A549 (cell line): ENCODE results near the gene ZFP92.

Source experiments
- CBX2 ChIP-seq: fragments of 200-600 bp; sonication (generic); IDR thresholded peaks from 2 replicates; pipeline ENCODE4 v1.6.1; 2016; ENCODE audit warnings: low read depth, mild to moderate bottlenecking, borderline replicate concordance
- POLR2A ChIP-seq: IDR thresholded peaks from 2 replicates; pipeline ENCODE4 v1.6.1; 2012; ENCODE audit warnings: mild to moderate bottlenecking, low read length
- TF ChIP-seq, protein P1 (sequence below): fragments of >200 bp; sonication (Bioruptor Twin); formaldehyde crosslinking; IDR thresholded peaks from 3 replicates; pipeline ENCODE4 v1.5.1; 2016
- TF ChIP-seq, protein P2 (sequence below): fragments of 200-600 bp; sonication (generic); IDR thresholded peaks from 2 replicates; pipeline ENCODE4 v1.6.1; 2016; ENCODE audit warnings: antibody characterized with exemption, mild to moderate bottlenecking, moderate library complexity

DNA sequence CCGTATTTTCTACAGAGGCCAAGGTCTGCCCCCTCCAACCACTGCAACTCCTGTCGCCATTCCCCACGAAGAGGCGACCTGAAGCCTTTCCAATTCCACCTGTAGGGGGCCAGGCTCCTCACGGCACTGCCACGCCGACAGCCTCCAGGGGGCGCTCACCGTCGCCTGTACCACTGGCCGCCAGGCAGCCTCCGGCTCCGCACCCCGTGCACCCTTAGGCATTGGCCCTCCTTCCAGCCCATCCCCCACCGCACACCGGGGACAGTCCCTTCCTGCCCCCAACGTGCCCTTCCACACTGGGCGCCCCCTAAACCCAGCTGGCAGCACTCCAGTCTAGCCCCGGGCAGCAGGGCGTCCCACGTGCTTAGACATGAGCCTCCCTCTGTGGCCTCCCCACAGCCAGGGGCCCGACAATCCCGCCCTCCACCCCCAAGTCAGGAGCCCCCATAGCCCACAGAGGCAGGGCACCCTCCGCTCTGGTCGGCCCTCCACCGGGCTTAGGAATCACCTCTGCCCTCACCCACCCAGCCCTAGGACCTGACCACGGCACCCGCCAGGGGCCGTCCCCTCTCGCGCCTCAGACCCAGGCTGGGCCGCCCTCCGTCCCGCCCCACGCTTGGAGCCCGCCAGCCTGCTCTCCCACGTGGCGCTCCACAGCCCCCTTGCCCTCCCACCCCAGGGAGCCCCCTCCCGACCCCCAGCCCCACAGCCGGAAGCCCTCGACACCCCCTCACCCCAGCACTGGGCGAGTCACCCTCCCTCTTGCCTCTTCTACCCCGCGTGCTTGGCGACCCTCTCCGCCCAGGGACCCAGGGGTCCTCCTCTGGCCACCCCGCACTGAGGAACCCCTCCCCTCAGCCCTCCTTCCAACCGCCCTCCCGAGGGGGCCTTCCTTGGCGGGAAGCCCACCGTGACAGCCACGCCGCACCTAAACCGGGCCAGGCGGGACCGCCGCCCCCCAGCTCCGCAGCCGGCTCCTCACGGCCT lies 10.8 kb upstream of the ZFP92 start:
- TF ChIP-seq CBX2 (no peak), POLR2A (no peak)
- TF ChIP-seq, protein P1, sequence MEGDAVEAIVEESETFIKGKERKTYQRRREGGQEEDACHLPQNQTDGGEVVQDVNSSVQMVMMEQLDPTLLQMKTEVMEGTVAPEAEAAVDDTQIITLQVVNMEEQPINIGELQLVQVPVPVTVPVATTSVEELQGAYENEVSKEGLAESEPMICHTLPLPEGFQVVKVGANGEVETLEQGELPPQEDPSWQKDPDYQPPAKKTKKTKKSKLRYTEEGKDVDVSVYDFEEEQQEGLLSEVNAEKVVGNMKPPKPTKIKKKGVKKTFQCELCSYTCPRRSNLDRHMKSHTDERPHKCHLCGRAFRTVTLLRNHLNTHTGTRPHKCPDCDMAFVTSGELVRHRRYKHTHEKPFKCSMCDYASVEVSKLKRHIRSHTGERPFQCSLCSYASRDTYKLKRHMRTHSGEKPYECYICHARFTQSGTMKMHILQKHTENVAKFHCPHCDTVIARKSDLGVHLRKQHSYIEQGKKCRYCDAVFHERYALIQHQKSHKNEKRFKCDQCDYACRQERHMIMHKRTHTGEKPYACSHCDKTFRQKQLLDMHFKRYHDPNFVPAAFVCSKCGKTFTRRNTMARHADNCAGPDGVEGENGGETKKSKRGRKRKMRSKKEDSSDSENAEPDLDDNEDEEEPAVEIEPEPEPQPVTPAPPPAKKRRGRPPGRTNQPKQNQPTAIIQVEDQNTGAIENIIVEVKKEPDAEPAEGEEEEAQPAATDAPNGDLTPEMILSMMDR: peak; percentile 74
- TF ChIP-seq, protein P2, sequence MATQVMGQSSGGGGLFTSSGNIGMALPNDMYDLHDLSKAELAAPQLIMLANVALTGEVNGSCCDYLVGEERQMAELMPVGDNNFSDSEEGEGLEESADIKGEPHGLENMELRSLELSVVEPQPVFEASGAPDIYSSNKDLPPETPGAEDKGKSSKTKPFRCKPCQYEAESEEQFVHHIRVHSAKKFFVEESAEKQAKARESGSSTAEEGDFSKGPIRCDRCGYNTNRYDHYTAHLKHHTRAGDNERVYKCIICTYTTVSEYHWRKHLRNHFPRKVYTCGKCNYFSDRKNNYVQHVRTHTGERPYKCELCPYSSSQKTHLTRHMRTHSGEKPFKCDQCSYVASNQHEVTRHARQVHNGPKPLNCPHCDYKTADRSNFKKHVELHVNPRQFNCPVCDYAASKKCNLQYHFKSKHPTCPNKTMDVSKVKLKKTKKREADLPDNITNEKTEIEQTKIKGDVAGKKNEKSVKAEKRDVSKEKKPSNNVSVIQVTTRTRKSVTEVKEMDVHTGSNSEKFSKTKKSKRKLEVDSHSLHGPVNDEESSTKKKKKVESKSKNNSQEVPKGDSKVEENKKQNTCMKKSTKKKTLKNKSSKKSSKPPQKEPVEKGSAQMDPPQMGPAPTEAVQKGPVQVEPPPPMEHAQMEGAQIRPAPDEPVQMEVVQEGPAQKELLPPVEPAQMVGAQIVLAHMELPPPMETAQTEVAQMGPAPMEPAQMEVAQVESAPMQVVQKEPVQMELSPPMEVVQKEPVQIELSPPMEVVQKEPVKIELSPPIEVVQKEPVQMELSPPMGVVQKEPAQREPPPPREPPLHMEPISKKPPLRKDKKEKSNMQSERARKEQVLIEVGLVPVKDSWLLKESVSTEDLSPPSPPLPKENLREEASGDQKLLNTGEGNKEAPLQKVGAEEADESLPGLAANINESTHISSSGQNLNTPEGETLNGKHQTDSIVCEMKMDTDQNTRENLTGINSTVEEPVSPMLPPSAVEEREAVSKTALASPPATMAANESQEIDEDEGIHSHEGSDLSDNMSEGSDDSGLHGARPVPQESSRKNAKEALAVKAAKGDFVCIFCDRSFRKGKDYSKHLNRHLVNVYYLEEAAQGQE: no peak
